GM18517 (cell line): ENCODE results near the gene ZC3H6.
"Not testable (repeated sequence)": the region's sequence is repeated elsewhere in the genome, so short reads cannot be mapped to it uniquely, and the experiment has no call there.

Experiments
- ATAC-seq: cut with Tn5 transposase; IDR thresholded peaks from one replicate; pipeline ENCODE4 v1.9.1; 2021; ENCODE audit warnings: mild to moderate bottlenecking, moderate library complexity; ENCODE audit not compliant: unreplicated experiment

ZC3H6 gene

DNA sequence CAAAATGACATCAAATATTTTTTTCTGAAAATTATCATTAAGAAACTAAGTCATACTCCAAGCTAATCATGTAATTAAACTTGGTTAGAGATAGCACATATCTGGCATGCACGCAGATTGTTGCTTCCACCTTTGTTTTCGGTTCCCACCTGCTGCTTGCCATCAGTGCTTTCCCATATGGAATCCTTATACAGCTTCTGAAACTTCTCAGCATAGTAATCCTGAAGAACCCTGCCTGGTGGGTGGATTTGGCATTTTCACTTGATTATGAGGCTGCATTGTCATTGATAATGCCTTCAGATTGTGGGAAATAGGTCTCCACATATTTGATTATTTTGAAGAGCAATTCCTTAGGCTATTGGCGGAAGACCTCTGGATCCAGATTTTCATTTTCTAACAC, 47.5 kb downstream of the ZC3H6 start:
- ATAC-seq, result no peak

DNA sequence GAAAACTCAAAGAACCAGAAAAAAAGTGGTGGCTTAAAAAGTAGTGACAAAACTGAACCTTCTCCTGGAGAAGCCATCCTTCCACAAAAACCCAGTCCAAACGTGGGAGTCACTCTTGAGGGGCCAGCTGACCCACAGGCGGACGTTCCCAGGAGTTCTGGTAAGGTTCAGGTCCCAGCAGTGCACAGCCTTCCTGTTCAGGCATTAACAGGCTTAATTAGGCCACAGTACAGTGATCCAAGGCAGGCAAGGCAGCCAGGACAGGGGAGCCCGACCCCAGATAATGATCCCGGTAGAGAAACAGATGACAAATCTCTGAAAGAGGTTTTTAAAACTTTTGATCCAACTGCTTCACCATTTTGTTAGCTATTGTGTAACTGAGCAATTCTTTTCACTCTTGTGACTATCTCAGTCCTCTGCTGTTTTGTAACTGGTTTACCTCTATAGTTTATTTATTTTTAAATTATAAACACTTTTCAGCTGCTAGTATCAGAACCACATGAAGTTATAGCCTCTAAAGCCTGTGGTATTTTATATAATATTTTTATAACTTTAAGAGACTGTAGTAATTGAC, 56.8 kb downstream of the ZC3H6 start:
- no peak for ATAC-seq

GRCh38 chr2:112335600-112335999, 60.2 kb downstream of the ZC3H6 start:
- no peak for ATAC-seq

- no peak for ATAC-seq
Measured at GRCh38 chr2:112339986-112340385, 64.6 kb downstream of the ZC3H6 start.

- ATAC-seq, result no peak
Measured at GRCh38 chr2:112340475-112341267, 65.3 kb downstream of the ZC3H6 start.

GRCh38 chr2:112342067-112342550, 66.7 kb downstream of the ZC3H6 start:
- no peak for ATAC-seq

DNA sequence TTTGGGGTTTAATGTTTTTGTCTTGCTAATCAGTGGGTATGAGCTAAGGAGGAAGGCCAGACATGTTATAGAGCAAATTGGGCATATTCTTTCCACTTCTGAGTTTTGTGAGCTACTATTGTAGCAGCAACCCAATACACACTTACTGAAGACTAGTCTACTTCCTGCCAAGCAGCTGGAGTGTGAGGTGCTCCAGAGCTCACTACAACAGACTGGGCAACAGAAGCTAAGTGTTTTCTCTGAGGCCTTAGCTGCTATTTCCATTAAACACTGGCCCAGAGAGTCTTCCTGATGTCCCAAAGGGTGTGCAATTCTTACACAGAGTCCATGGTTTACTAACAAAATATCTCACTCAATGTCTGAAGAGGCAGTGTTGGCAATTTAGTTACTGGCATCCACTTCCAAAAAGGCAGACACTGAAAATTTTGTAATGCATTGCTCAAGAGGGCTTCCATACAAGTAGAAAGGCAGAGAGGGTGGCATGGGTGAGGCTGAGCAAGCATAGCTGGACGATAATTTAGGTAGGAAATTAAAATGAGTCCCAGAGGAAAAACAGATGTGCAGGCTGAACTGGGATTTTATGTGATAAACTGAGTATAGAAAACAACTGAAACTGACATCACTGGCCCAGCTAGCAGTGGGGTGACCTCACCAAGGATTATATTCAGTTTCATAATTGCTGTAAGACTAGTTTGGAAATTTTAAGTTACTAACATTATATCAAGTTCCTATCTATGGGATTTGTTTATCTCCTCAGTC, 68.6 kb downstream of the ZC3H6 start:
- ATAC-seq, result no peak

DNA sequence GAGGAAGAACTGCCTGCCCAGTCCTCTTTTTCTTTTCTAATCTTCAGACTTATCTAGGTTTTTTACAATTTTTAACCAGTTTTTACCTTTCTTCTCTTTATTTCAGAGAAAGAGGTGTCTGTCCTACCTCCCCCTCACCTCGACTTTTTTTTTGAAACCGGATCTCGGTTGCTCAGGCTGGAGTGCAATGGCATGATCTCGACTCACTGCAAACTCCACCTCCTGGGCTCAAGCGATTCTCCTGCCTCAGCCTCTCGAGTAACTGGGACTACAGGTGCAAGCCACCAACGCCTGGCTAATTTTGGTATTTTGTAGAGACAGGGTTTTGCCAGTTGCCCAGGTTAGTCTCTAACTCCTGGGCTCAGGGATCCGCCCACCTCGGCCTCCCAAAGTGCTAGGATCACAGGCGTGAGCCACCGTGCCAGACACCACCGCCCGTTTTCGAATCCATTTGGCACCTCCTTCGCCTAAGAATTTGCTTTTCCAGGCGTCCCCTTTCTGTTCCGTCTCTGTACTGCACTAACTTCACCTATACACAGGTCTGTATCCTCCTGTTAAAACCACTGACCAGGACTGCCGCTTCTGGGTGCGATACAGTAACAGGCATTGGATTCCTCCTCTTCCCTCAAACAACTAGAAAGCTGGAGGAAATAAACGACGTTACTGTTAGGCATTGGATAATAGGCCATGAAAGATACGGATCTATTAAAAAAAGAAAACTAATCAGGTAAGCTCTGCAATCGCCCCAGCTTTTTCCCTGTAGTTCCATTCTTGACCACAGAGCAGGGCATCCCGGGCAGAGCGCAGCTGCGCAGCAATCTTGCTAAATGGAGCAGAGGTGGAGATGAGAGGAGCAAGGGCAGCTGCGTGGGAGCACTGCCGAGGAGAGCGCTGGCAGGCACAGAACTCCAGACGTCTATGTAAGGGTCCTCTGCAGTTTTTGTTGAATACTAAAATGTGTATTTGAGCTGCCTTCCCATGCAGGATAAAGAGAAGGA, 69.9 kb downstream of the ZC3H6 start:
- no peak for ATAC-seq

DNA sequence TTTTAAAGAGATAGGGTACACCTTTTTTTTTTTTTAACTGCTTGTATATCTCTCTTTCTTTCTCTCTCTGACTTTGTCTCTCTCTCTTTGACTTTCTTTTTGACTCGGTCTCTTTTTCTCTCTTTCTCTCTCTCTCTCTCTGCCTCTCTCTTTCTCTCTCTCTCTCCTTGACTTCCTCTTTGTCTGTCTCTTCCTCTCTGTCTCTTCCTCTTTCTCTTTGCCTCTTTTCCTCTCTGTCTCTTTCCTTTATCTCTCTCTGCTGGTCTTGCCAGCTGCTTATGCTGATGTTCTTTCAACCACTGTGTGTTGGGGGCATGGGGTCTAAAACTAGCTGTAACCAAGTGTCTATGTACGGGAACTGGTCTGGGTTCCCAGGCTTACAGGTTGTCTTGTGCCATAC, 76.9 kb downstream of the ZC3H6 start:
- ATAC-seq, result not testable (repeated sequence)

GRCh38 chr2:112352809-112353603, 77.6 kb downstream of the ZC3H6 start:
- ATAC-seq, result not testable (repeated sequence)

DNA sequence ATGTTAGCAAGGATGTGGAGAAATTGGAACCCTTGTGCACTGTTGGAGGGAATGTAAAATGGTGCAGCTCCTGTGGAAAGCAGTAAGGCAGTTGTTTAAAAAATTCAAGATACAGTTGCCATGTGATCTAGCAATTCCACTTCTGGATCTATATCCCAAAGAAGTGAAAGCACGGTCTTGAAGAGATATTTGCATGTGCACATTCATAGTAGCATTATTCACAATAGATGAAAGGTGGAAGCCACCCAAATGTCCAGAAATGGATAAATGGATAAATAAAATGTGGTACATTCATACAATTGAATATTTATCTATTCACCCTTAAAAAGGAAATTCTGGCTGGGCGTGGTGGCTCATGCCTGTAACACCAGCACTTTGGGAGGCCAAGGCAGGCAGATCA, 78.9 kb downstream of the ZC3H6 start:
- ATAC-seq, result not testable (repeated sequence)

DNA sequence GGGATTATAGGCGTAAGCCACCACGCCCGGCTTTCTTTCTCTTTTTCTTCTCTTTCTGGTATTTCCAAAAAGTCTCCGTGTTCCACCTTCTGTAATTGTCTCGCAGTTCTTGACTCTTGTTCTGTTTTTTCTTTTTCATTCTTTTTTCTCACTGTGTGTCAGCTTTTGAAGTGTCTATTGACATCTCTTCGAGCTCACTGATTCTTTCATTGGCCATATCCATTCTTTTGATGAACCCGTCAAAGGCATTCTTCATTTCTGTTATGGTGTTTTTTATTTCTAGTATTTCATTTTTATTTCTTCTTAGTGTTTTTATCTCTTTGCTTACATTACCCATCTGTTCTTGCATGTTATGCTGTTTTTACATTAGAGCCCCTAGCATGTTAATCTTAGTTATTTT, 84.7 kb downstream of the ZC3H6 start:
- ATAC-seq, result not testable (repeated sequence)
